HG02588 (cell line): ENCODE data around the gene PRKG1.

Experiments
- ATAC-seq: cut with Tn5 transposase; IDR thresholded peaks from one replicate; pipeline ENCODE4 v1.9.1; 2021; ENCODE audit warnings: mild to moderate bottlenecking, moderate library complexity; ENCODE audit not compliant: unreplicated experiment

The PRKG1 gene

GRCh38 chr10:51215951-51216834 is 141.9 kb downstream of the PRKG1 start:
- ATAC-seq, result no peak

DNA sequence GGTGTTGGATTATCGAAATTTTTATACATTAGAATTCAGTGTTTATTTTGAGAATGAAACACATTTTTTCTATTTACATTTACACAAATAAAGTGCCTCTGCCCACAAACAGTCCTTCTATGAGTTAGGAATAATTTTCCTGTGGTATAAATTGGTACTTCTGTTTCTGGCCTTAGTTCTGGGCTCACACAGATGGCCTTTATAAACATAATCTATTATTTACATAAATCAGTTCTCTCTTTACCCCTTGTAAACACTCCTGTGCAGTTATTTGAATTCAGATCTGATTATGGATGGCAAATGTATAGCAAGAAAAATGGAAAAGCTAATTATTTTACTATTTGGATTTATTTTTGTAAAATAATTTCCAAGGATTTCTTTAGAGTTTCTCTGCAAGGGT is 143.2 kb downstream of the PRKG1 start:
- no peak for ATAC-seq

GRCh38 chr10:51224671-51225161 is 150.4 kb downstream of the PRKG1 start:
- no peak for ATAC-seq

DNA sequence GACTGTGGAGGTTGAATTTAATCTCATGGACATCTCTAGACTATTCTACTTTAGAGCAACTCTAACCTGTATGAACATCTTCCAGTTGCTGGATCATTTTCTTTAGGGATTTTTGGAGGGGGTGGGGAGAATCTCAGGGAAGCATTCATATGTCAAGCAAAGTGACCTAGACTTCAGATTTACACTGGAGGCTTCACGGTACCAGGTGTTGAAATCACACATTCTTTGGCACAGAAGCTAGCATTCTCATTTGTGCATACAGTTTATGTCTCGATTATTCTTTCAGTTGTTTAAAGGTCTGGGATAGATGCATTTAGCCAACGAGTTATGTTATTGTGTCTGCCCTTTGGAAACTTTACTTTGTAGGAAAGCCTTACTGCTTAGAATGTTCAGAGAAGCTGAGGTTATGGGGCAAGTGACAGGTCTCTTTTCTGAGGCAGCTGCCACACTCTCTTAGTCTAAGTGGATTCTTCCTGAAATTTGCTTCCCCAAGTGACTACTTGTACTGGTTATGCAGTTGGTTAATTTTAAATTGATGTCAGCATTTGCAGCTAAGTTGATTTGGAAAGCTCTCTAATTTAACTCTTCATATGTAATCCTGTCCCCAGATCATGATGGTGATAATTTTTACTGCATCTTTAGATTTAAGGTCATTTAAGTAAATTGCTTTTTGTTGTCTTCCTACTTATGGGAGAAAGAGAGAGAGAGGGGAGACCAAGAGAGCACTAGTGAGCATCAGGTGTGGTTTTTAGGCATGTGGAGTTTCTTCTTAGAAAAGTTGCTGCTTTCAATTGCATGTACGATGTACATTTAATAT is 153.8 kb downstream of the PRKG1 start:
- ATAC-seq, result no peak

- no peak for ATAC-seq
Measured at GRCh38 chr10:51228714-51229100, 154.4 kb downstream of the PRKG1 start.

- no peak for ATAC-seq
Measured at GRCh38 chr10:51230887-51231585, 156.7 kb downstream of the PRKG1 start.

- no peak for ATAC-seq
Measured at GRCh38 chr10:51231754-51232153, 157.5 kb downstream of the PRKG1 start.

DNA sequence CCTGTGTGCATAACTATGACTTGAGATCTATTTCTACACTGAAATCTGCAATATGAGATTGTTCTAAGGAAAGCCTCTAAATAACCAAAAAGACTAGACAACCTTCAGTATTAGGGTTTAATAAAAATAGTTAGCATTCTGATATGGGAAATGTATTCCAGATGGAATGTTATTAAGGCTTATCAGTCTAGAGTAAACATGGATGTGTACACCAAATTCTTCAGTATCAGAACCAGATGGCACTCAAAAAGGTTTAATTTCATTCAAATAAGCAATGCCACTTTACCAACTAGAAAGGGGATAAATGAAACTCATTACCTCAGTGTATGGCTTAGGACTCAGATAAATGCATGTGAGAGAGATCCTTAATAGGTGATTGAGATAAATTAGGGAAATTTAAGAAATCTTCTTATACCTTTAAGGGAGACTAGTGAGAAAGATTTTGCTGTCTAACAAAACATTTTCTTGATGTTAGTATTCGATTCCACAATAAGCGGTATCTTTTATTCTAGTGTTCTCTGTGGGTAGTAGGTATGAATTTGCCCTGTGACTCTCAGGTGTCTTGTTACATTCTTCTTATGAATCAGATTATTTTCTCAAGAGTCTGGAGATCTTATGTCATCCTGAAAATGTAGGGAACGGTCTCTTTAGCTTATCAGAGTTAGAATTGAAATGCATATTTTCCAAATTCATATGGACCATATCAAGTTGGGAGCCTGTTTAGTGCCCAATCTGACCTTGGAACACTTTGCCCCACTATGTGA is 159.2 kb downstream of the PRKG1 start:
- ATAC-seq, result no peak

- ATAC-seq, result no peak
Measured at GRCh38 chr10:51235865-51236264, 161.6 kb downstream of the PRKG1 start.

DNA sequence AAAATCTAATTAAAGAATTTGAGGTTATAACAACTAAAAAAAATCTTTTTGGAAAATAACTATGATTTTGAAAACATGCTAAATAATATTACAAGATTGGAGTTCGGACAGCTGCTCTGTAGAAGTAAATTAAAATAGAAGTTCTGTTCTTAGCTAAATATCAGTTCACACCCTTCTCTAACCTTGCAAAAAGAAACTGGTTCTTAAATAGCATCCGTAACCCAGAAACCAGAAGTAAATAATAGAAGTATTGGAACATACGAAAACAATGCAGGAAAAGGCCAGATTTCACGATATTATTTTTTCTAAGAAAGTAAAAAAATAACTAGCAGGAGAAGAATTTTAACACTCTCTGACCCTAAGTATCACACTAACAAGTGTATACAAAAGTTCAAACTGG is 164.7 kb downstream of the PRKG1 start:
- no peak for ATAC-seq

DNA sequence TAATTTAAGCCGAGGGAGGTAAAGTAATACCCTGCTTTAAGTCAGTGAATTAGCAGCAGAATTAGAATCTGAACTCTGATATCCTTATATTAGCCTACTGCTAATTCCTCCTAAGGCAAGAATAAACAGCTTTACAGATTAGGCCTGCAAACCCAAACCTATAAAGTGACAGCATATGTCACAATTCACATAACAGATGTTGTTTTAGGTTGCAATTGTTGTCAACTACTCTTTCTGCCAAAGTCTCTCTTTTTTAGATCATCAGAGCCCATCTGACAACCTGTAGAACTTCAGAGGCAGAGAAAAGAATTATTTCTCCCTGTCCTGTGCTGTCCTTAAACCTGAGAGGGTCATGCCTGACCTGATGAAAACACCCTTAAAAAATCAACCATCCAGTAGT is 167.2 kb downstream of the PRKG1 start:
- no peak for ATAC-seq

GRCh38 chr10:51242393-51242792 is 168.1 kb downstream of the PRKG1 start:
- ATAC-seq, result no peak

- ATAC-seq, result no peak
Measured at GRCh38 chr10:51244309-51244708, 170.0 kb downstream of the PRKG1 start.

GRCh38 chr10:51244748-51245490 is 170.6 kb downstream of the PRKG1 start:
- ATAC-seq, result no peak

DNA sequence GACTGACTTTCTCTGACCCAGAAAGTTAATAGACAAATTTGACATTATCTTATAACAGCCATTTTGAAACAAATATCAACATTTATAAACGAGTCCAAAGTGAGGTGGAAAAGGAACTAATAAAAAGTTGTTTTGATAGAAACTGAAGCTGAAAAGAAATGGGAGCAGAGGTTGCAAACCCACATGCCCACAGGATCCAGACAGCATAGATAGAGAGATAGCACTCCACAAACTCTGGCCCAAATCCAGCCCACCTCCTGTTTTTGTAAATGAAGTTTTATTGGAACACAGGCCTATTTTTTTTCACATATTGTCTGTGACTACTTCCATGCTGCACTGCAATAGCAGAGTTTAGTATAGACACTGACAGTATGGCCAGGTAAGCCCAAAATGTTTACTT is 171.9 kb downstream of the PRKG1 start:
- no peak for ATAC-seq

DNA sequence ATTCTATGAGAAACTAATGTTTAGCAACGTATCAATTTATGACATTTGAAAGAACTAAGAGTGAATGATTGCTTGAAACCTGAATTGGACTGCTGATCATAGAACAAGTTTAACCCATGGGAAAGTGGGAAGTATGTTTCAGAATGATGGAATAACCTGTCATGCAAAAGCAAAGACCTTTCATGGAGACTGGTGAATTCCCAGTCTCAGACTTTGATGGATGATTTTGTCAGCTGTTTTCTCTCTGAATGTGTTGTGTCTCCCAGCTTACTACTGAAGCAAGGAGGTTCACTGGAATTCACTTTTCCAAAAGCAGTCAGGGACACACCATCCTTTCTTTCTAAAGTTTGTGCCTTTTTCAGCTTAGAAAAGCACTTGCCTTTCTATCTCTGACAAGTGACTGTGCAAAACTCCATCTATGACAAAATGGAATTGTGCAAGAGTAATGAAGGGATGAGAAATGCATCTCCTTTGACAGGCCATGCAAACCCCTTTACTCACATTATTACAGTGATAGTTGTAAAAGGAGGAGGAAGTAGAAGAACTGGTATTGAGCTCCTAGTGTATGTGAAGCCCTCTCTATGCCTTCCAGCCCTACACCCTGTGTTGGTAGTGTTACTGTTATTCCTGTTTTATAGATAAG is 176.1 kb downstream of the PRKG1 start:
- ATAC-seq, result no peak

GRCh38 chr10:51251110-51251509 is 176.8 kb downstream of the PRKG1 start:
- no peak for ATAC-seq

GRCh38 chr10:51255381-51255780 is 181.1 kb downstream of the PRKG1 start:
- ATAC-seq, result no peak

GRCh38 chr10:51257511-51258248 is 183.4 kb downstream of the PRKG1 start:
- no peak for ATAC-seq
